T-helper 1 cell treated with Interleukin-12 subunit alpha and Interleukin-12 subunit beta and Interleukin-4 antibody, amounts not matched to agents 30 μg/mL and 1 μg/mL, for 36 hours (primary cell): ENCODE data around the gene MBLAC2.

Experiments used
- H3K27ac Mint-ChIP-seq: one replicate; pipeline ENCODE4 v1.8.0; 2021; ENCODE audit warnings: mild to moderate bottlenecking, mixed read lengths
- H3K27me3 Mint-ChIP-seq: one replicate; pipeline ENCODE4 v1.8.0; 2021; ENCODE audit warnings: low read depth, mixed read lengths
- H3K36me3 Mint-ChIP-seq: one replicate; pipeline ENCODE4 v1.8.0; 2021; ENCODE audit warnings: low read depth, mixed read lengths
- H3K4me1 Mint-ChIP-seq: one replicate; pipeline ENCODE4 v1.8.0; 2021; ENCODE audit warnings: low read depth, mixed read lengths
- H3K4me3 Mint-ChIP-seq: one replicate; pipeline ENCODE4 v1.8.0; 2021; ENCODE audit warnings: mild to moderate bottlenecking, moderate library complexity, mixed read lengths
- H3K9me3 Mint-ChIP-seq: one replicate; pipeline ENCODE4 v1.8.0; 2021; ENCODE audit warnings: mixed read lengths

MBLAC2 gene

DNA sequence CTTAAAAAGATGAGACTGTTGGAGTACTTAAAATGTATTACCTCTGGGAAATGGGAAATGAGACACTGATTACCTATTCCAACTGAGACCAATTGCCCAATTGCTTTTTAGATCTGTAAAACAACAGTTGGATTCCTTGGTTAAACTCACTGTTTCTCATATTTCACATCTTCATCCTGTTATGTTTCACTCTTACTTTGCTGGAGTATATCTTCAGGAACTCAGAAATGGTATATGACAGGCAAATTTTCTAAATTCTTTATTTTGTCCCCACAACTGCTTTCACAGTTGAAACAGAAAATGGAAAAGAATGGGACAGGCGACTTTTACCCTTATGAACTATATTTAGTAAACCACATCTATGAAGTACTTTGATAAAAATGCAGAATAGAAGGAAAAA, 56.4 kb downstream of the MBLAC2 start:
- H3K27ac Mint-ChIP-seq = no peak overlapping the region
- no peak overlapping the region for H3K4me3 Mint-ChIP-seq
- no peaks in the 10 kb centered on the region for H3K4me1 Mint-ChIP-seq
- H3K27me3 Mint-ChIP-seq = peaks cover 24% of the 10 kb centered on the region
- H3K9me3 Mint-ChIP-seq = no peaks in the 10 kb centered on the region
- no peaks in the 10 kb centered on the region for H3K36me3 Mint-ChIP-seq

GRCh38 chr5:90410178-90410762, 64.3 kb downstream of the MBLAC2 start:
- Mint-ChIP-seq H3K27me3 (peaks cover 4% of the 10 kb centered on the region), H3K36me3 (peaks cover 6% of the 10 kb centered on the region), H3K9me3 (no peaks in the 10 kb centered on the region), H3K4me1 (peaks cover 5% of the 10 kb centered on the region), H3K4me3 (no peak overlapping the region), H3K27ac (no peak overlapping the region)

GRCh38 chr5:90409318-90410177, 65.0 kb downstream of the MBLAC2 start, which contains the start of gene CETN3:
Gene CETN3 (minus strand): TSS chr5:90409756. CDS start chr5:90409661, 95 bp downstream.
- H3K27me3 Mint-ChIP-seq = peaks cover 4% of the 10 kb centered on the region
- no peak within 1 kb of the TSS for H3K27ac Mint-ChIP-seq
- H3K36me3 Mint-ChIP-seq = peaks cover 11% of the 10 kb centered on the region
- peaks cover 9% of the 10 kb centered on the region for H3K4me1 Mint-ChIP-seq
- no peaks in the 10 kb centered on the region for H3K9me3 Mint-ChIP-seq
- H3K4me3 Mint-ChIP-seq = no peak within 1 kb of the TSS

- no peak overlapping the region for H3K27ac Mint-ChIP-seq
- no peaks in the 10 kb centered on the region for H3K9me3 Mint-ChIP-seq
- no peak overlapping the region for H3K4me3 Mint-ChIP-seq
- peaks cover 9% of the 10 kb centered on the region for H3K4me1 Mint-ChIP-seq
- H3K27me3 Mint-ChIP-seq = no peaks in the 10 kb centered on the region
- H3K36me3 Mint-ChIP-seq = peaks cover 11% of the 10 kb centered on the region
Measured at GRCh38 chr5:90408571-90409317, 65.8 kb downstream of the MBLAC2 start.
